IMR-90 (cell line): ENCODE measurements around the gene SYNPR. TPM values are rescaled to one million over a fixed set of nuclear protein-coding genes. Genes with fewer than 3 reads are reported as not detected.

Experiments used
- ATAC-seq: fragments of 200-7000 bp; cut with Tn5 transposase; 2 replicates; pipeline ENCODE4 v1.9.1; 2020; ENCODE audit warnings: low read depth, mild to moderate bottlenecking, moderate library complexity
- BruUV-seq: library from RNA; stranded (reverse); fragments of 400-500 nt; replicated peaks from 2 replicates; lab custom pipeline; 2021; lab: Mats Ljungman, UMichigan
- CTCF ChIA-PET: fragments of 300-600 bp; formaldehyde crosslinking; extraction: SDS; loops from one replicate; lab custom pipeline; 2021; ENCODE audit warnings: antibody characterized with exemption; lab: Yijun Ruan, JAX
- POLR2A ChIA-PET: fragments of 300-600 bp; sonication (Branson Sonifier 250); formaldehyde crosslinking; loops from one replicate; lab custom pipeline; 2022; ENCODE audit warnings: antibody characterized with exemption; ENCODE audit not compliant: unreplicated experiment; lab: Charles Lee
- DNase-seq: peaks from one replicate; pipeline ENCODE4 v3.0.0; 2013
- H2AFZ ChIP-seq: replicated peaks from 2 replicates; pipeline ENCODE3; 2013; ENCODE audit warnings: low read length, mild to moderate bottlenecking; ENCODE audit not compliant: poor library complexity
- H2AK5ac ChIP-seq: 2 replicates; pipeline ENCODE4 v1.6.1; 2013; ENCODE audit warnings: low read depth, low read length, inconsistent platforms
- H2AK9ac ChIP-seq: replicated peaks from 2 replicates; pipeline ENCODE3; 2013; ENCODE audit warnings: mild to moderate bottlenecking, low read depth, low read length, moderate library complexity; ENCODE audit not compliant: poor library complexity
- H2BK120ac ChIP-seq: 2 replicates; pipeline ENCODE4 v1.6.1; 2013; ENCODE audit warnings: low read depth, low read length, inconsistent platforms
- H2BK15ac ChIP-seq: 3 replicates; pipeline ENCODE4 v1.6.1; 2013; ENCODE audit warnings: low read depth, low read length, inconsistent platforms
- H2BK20ac ChIP-seq: 2 replicates; pipeline ENCODE4 v1.6.1; 2013; ENCODE audit warnings: low read depth, mild to moderate bottlenecking, inconsistent platforms, low read length, moderate library complexity
- H2BK5ac ChIP-seq: 2 replicates; pipeline ENCODE4 v1.6.1; 2013; ENCODE audit warnings: mild to moderate bottlenecking, low read depth, low read length, inconsistent platforms; ENCODE audit not compliant: poor library complexity, severe bottlenecking
- H3K14ac ChIP-seq: replicated peaks from 2 replicates; pipeline ENCODE4 v1.6.1; 2013; ENCODE audit warnings: low read depth, low read length, inconsistent platforms
- H3K18ac ChIP-seq: 2 replicates; pipeline ENCODE4 v1.6.1; 2013; ENCODE audit warnings: low read depth, low read length, control low read depth
- H3K23ac ChIP-seq: 2 replicates; pipeline ENCODE4 v1.6.1; 2013; ENCODE audit warnings: low read depth, low read length, inconsistent platforms
- H3K27ac ChIP-seq: 2 replicates; pipeline ENCODE4 v1.5.1; 2013; ENCODE audit warnings: mild to moderate bottlenecking, control low read depth, low read length; ENCODE audit not compliant: insufficient read depth
- H3K27me3 ChIP-seq: 2 replicates; pipeline ENCODE4 v1.6.1; 2013; ENCODE audit warnings: low read length; ENCODE audit not compliant: control insufficient read depth, insufficient read depth
- H3K36me3 ChIP-seq: 2 replicates; pipeline ENCODE4 v1.6.1; 2013; ENCODE audit warnings: low read length, mixed read lengths; ENCODE audit not compliant: control insufficient read depth, insufficient read depth
- H3K4ac ChIP-seq: 2 replicates; pipeline ENCODE4 v1.6.1; 2013; ENCODE audit warnings: low read depth, low read length, inconsistent platforms
- H3K4me1 ChIP-seq: 2 replicates; pipeline ENCODE4 v1.6.1; 2013; ENCODE audit warnings: low read length, mixed read lengths; ENCODE audit not compliant: control insufficient read depth, insufficient read depth
- H3K4me2 ChIP-seq: 2 replicates; pipeline ENCODE4 v1.6.1; 2013; ENCODE audit warnings: low read depth, mild to moderate bottlenecking, control low read depth, low read length, moderate library complexity
- H3K4me3 ChIP-seq: 2 replicates; pipeline ENCODE4 v1.5.1; 2013; ENCODE audit warnings: low read depth, mild to moderate bottlenecking, control low read depth, low read length, moderate library complexity; ENCODE audit not compliant: insufficient read depth
- H3K56ac ChIP-seq: 2 replicates; pipeline ENCODE4 v1.6.1; 2013; ENCODE audit warnings: low read length, inconsistent platforms; ENCODE audit not compliant: insufficient read depth; ENCODE audit errors: extremely low read depth
- H3K79me1 ChIP-seq, 2 experiments: 2 replicates each; pipeline ENCODE4 v1.6.1; 2013; ENCODE audit warnings: low read length in 2 of 2, inconsistent platforms in 1 of 2, low read depth in 1 of 2
- H3K9ac ChIP-seq: 2 replicates; pipeline ENCODE4 v1.6.1; 2013; ENCODE audit warnings: low read depth, low read length, control low read depth
- H3K9me1 ChIP-seq: 2 replicates; pipeline ENCODE4 v1.6.1; 2013; ENCODE audit warnings: low read length, inconsistent platforms; ENCODE audit not compliant: insufficient read depth
- H3K9me3 ChIP-seq: 2 replicates; pipeline ENCODE4 v1.6.1; 2013; ENCODE audit warnings: low read length; ENCODE audit not compliant: control insufficient read depth, insufficient read depth
- H4K20me1 ChIP-seq: 2 replicates; pipeline ENCODE4 v1.6.1; 2013; ENCODE audit warnings: low read length, inconsistent platforms; ENCODE audit not compliant: insufficient read depth
- H4K5ac ChIP-seq: 2 replicates; pipeline ENCODE4 v1.6.1; 2013; ENCODE audit warnings: mild to moderate bottlenecking, low read depth, low read length, control low read depth
- H4K8ac ChIP-seq, 2 experiments: 2 replicates each; pipeline ENCODE4 v1.6.1; 2013; ENCODE audit warnings: low read depth in 2 of 2, low read length in 2 of 2, control low read depth in 1 of 2, inconsistent platforms in 1 of 2
- H4K91ac ChIP-seq: 2 replicates; pipeline ENCODE4 v1.6.1; 2013; ENCODE audit warnings: low read depth, low read length, inconsistent platforms; ENCODE audit not compliant: insufficient read depth
- BHLHE40 ChIP-seq: fragments of 150-350 bp; IDR thresholded peaks from 2 replicates; pipeline ENCODE4 v1.6.1; 2016; ENCODE audit warnings: mild to moderate bottlenecking, low read depth, low read length
- CEBPB ChIP-seq: IDR thresholded peaks from 2 replicates; pipeline ENCODE4 v1.6.1; 2012; ENCODE audit warnings: low read depth, low read length, improper control_type of control experiment
- CHD1 ChIP-seq: IDR thresholded peaks from 2 replicates; pipeline ENCODE4 v1.6.1; 2012; ENCODE audit warnings: low read depth, low read length, improper control_type of control experiment
- CTCF ChIP-seq: conservative IDR thresholded peaks from 2 replicates; pipeline ENCODE4 v1.5.1; 2012; ENCODE audit warnings: mild to moderate bottlenecking, low read depth, low read length, improper control_type of control experiment
- ELK1 ChIP-seq: fragments of 150-350 bp; IDR thresholded peaks from 2 replicates; pipeline ENCODE4 v1.6.1; 2016; ENCODE audit warnings: low read depth, mild to moderate bottlenecking, low read length, moderate library complexity, borderline replicate concordance
- MAFK ChIP-seq: IDR thresholded peaks from 2 replicates; pipeline ENCODE4 v1.6.1; 2012; ENCODE audit warnings: low read depth, low read length, improper control_type of control experiment
- MAZ ChIP-seq: IDR thresholded peaks from 2 replicates; pipeline ENCODE4 v1.6.1; 2012; ENCODE audit warnings: low read depth, mild to moderate bottlenecking, low read length, improper control_type of control experiment, moderate library complexity, borderline replicate concordance
- MXI1 ChIP-seq: IDR thresholded peaks from 2 replicates; pipeline ENCODE4 v1.6.1; 2012; ENCODE audit warnings: low read depth, mild to moderate bottlenecking, low read length, moderate library complexity, borderline replicate concordance
- NFE2L2 ChIP-seq: fragments of 150-350 bp; IDR thresholded peaks from 2 replicates; pipeline ENCODE4 v1.6.1; 2016; ENCODE audit warnings: low read depth, mild to moderate bottlenecking, low read length
- POLR2A ChIP-seq: IDR thresholded peaks from 2 replicates; pipeline ENCODE4 v1.6.1; 2012; ENCODE audit warnings: mild to moderate bottlenecking, low read depth, low read length
- RAD21 ChIP-seq: IDR thresholded peaks from 2 replicates; pipeline ENCODE4 v1.6.1; 2012; ENCODE audit warnings: low read length, improper control_type of control experiment
- RCOR1 ChIP-seq: IDR thresholded peaks from 2 replicates; pipeline ENCODE4 v1.6.1; 2012; ENCODE audit warnings: mild to moderate bottlenecking, low read length, improper control_type of control experiment; ENCODE audit not compliant: insufficient replicate concordance
- RFX5 ChIP-seq: IDR thresholded peaks from 2 replicates; pipeline ENCODE4 v1.8.0; 2012; ENCODE audit warnings: low read depth, mild to moderate bottlenecking, low read length, moderate library complexity
- USF2 ChIP-seq: fragments of 150-350 bp; IDR thresholded peaks from 2 replicates; pipeline ENCODE4 v1.6.1; 2017; ENCODE audit warnings: mild to moderate bottlenecking, antibody characterized with exemption, low read length, low read depth
- WGBS, 2 experiments: methylation state at CpG; one replicate each; pipeline versions ENCODE4 v1.1.5 to v1.1.7; 2013; ENCODE audit warnings: missing lambda C conversion rate in 2 of 2; ENCODE audit not compliant: insufficient read length in 1 of 2; ENCODE audit errors: extremely low coverage in 2 of 2; 5-methylcytosine and 5-hydroxymethylcytosine counted together
- dilution Hi-C: fragments of 300-500 bp; cut with HindIII; formaldehyde crosslinking; loops from one replicate; pipeline ENCODE4 v1.14.3; 2018; ENCODE audit warnings: low sequenced_read_pairs; ENCODE audit not compliant: unreplicated experiment
- in situ Hi-C: fragments of 300-500 bp; cut with MboI; formaldehyde crosslinking; loops from 3 replicates; pipeline ENCODE4 v1.14.3; 2019; ENCODE audit warnings: low sequenced_read_pairs, inconsistent platforms, mixed read lengths
- intact Hi-C: fragments of 100-400 bp; cut with micrococcal nuclease; formaldehyde crosslinking; loops from 2 replicates; pipeline ENCODE4 v1.10.0; 2022
- polyA plus RNA-seq, 3 experiments: library from polyadenylated mRNA; depleted of rRNA; stranded (reverse); fragments of >200 nt; gene quantifications; 2 replicates each; pipeline ENCODE4 v1.2.3, GENCODE V29; 2012; ENCODE audit warnings: low replicate concordance in 1 of 3
- total RNA-seq: library from RNA; depleted of rRNA; stranded (reverse); fragments of >200 nt; gene quantifications from 2 replicates; pipeline ENCODE4 v1.2.3, GENCODE V29; 2012

SYNPR gene
- total and polyA plus RNA-seq, 2 of the 4 experiments (the other 2 are of a cell fraction), result not detected

GRCh38 chr3:63662011-63662410 lies 383.9 kb downstream of the SYNPR start:
- H3K9ac ChIP-seq, result no peak overlapping the region
- no peak overlapping the region for H2AK9ac ChIP-seq
- TF ChIP-seq POLR2A (no peak), RAD21 (no peak), RFX5 (no peak), CHD1 (no peak), NFE2L2 (no peak), RCOR1 (no peak), ELK1 (no peak), MXI1 (no peak), MAFK (no peak), CTCF (no peak), BHLHE40 (no peak), CEBPB (no peak), USF2 (no peak), MAZ (no peak)
- no peak overlapping the region for H3K4ac ChIP-seq
- POLR2A ChIA-PET, result interaction anchor here (0.6 kb wide), 1 partner anchor 767 kb away, joined by 12 read pairs; no protein-coding TSS in a partner anchor
- no peak overlapping the region for H3K4me3 ChIP-seq
- no peak overlapping the region for H2BK20ac ChIP-seq
- H3K27ac ChIP-seq, result no peak overlapping the region
- no peaks in the 10 kb centered on the region for H4K20me1 ChIP-seq
- no peak overlapping the region for H2AFZ ChIP-seq
- no peak overlapping the region for H2BK5ac ChIP-seq
- H3K4me1 ChIP-seq, result no peaks in the 10 kb centered on the region
- CTCF ChIA-PET, result interaction anchor here (0.6 to 0.7 kb wide), 2 partner anchors 63 to 310 kb away, joined by 3 read pairs; no protein-coding TSS in a partner anchor
- H3K14ac ChIP-seq, result no peak overlapping the region
- H4K91ac ChIP-seq, result no peak overlapping the region
- no peak overlapping the region for H2BK120ac ChIP-seq
- no peak overlapping the region for H3K56ac ChIP-seq
- H3K9me1 ChIP-seq, result no peaks in the 10 kb centered on the region
- no peak overlapping the region for H2BK15ac ChIP-seq
- dilution Hi-C loops (no loop called here), intact Hi-C loops (no loop called here), in situ Hi-C loops (loop anchor here (10.0 kb wide), 1 partner anchor 307 kb away; no protein-coding TSS in a partner anchor)
- ATAC-seq (no peak), DNase-seq (no peak)
- H4K5ac ChIP-seq, result no peak overlapping the region
- WGBS, 2 experiments, result 100% methylated on average over 1 of the region's 4 CpGs; no CpG with 5 or more reads in 1 of the 2 experiments
- no peak overlapping the region for H3K18ac ChIP-seq
- H4K8ac ChIP-seq, result no peak overlapping the region
- H3K27me3 ChIP-seq, result no peaks in the 10 kb centered on the region; the same call in 1 of the 2 replicates
- H3K79me1 ChIP-seq, result no peaks in the 10 kb centered on the region
- no TSS peak for BruUV-seq
- no peak overlapping the region for H3K23ac ChIP-seq
- H3K36me3 ChIP-seq, result no peaks in the 10 kb centered on the region
- H3K4me2 ChIP-seq, result no peak overlapping the region
- no peak overlapping the region for H2AK5ac ChIP-seq
- no peaks in the 10 kb centered on the region for H3K9me3 ChIP-seq
